Testis (tissue), 3 donors: ENCODE measurements around the gene APH1B. TPM values are rescaled to one million over a fixed set of nuclear protein-coding genes. Genes with fewer than 3 reads are reported as not detected.

ENCODE experiments used
- DNase-seq: peaks from one replicate; pipeline ENCODE4 v3.0.0-alpha.2; 2019
- H3K27ac ChIP-seq, 2 donors: fragments of 200-600 bp; sonication (generic); one replicate each; pipeline ENCODE4 v1.5.1; 2019
- H3K27me3 ChIP-seq: fragments of 200-600 bp; sonication (generic); one replicate; pipeline ENCODE4 v1.5.1; 2019
- H3K36me3 ChIP-seq: fragments of 200-600 bp; sonication (generic); one replicate; pipeline ENCODE4 v1.5.1; 2017; ENCODE audit warnings: low read depth; ENCODE audit errors: missing control alignments
- H3K4me1 ChIP-seq: fragments of 200-600 bp; sonication (generic); one replicate; pipeline ENCODE4 v1.5.1; 2019
- H3K4me3 ChIP-seq, 2 donors: fragments of 200-600 bp; sonication (generic); one replicate each; pipeline ENCODE4 v1.5.1; 2017 to 2019
- H3K9me3 ChIP-seq: fragments of 200-600 bp; sonication (generic); one replicate; pipeline ENCODE4 v1.5.1; 2017
- POLR2A ChIP-seq: fragments of 450-650 bp; IDR thresholded peaks from one replicate; pipeline ENCODE4 v1.6.1; 2017; ENCODE audit warnings: antibody characterized with exemption, mild to moderate bottlenecking, moderate library complexity
- WGBS, 2 donors: methylation state at CpG; one replicate each; pipeline ENCODE4 v1.1.5; 2018; 5-methylcytosine and 5-hydroxymethylcytosine counted together
- intact Hi-C: fragments of 100-400 bp; cut with DNase I; formaldehyde crosslinking; loops from one replicate; pipeline ENCODE4 v1.15.1; 2023; ENCODE audit warnings: low total_unique reads
- polyA plus RNA-seq: library from polyadenylated mRNA; stranded (reverse); fragments of 350-450 nt; fragmentation: Illumina TruSeq; extraction: RNeasy Lipid Tissue Mini Kit (QIAGEN cat#74804); gene quantifications from one replicate; pipeline ENCODE4 v1.2.3, GENCODE V29; 2014; ENCODE audit warnings: low read depth, low replicate concordance; ENCODE audit not compliant: insufficient read depth
- total RNA-seq, 2 donors: library from RNA; depleted of rRNA; stranded (reverse); fragments of >200 nt; gene quantifications; one replicate each; pipeline ENCODE4 v1.2.3, GENCODE V29; 2016
- TF ChIP-seq, protein P1 (sequence below), 3 experiments: fragments of 450-650 bp in 2 of 3; fragments of 200-600 bp in 1 of 3; sonication (generic) in 1 of 3; IDR thresholded peaks; one replicate each; pipeline ENCODE4 v1.5.1; 2016 to 2019; ENCODE audit warnings: antibody characterized with exemption in 3 of 3, mild to moderate bottlenecking in 2 of 3, moderate library complexity in 1 of 3

Gene APH1B
- total and polyA plus RNA-seq, 3 donors from 2014 or later, result 53.6 to 471 (median 69.7) TPM

DNA sequence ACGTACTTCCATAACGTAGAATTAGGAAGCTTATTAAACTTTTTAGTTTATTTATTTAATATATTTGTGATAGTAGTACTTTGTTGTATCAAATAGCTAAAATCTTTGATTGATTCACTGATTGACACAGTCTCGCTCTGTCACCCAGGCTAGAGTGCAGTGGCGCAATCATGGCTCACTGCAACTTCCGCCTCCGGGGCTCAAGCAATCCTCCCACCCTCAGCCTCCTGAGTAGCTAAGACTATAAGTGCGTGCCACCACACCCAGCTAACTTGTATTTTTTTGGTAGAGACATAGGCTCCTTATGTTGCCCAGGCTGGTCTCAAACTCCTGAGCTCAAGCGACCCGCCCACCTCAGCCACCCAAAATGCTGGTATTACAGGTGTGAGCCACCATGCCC lies 5.7 kb downstream of the APH1B start:
- WGBS, 2 donors, result 85 to 86% methylated on average over 9 of the region's 9 CpGs

DNA sequence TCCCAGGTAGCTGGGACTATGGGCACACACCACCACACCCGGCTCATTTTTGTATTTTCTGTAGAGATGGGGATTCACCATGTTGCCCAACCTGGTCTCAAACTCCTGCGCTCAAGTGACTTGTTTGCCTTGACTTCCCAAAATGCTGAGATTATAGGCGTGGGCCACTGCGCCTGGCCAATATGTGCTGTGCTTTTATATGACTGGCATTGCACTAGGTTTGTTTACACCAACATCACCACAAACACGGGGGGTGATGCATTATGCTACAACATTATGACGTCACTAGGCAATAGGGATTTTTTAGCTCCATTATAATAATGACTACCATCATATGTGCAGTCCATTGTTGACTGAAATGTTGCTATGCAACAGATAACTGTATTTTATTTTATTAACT lies 6.9 kb downstream of the APH1B start:
- H3K4me3 ChIP-seq, result no peak overlapping the region
- no peak overlapping the region for H3K27ac ChIP-seq
- no peak for DNase-seq
- WGBS, 2 donors, result 96 to 97% methylated on average over 6 of the region's 6 CpGs
- intact Hi-C loops, result no loop called here
- no peaks in the 10 kb centered on the region for H3K36me3 ChIP-seq
- no peaks in the 10 kb centered on the region for H3K4me1 ChIP-seq
- H3K9me3 ChIP-seq, result no peaks in the 10 kb centered on the region
- no peak for TF ChIP-seq POLR2A
- TF ChIP-seq, protein P1, sequence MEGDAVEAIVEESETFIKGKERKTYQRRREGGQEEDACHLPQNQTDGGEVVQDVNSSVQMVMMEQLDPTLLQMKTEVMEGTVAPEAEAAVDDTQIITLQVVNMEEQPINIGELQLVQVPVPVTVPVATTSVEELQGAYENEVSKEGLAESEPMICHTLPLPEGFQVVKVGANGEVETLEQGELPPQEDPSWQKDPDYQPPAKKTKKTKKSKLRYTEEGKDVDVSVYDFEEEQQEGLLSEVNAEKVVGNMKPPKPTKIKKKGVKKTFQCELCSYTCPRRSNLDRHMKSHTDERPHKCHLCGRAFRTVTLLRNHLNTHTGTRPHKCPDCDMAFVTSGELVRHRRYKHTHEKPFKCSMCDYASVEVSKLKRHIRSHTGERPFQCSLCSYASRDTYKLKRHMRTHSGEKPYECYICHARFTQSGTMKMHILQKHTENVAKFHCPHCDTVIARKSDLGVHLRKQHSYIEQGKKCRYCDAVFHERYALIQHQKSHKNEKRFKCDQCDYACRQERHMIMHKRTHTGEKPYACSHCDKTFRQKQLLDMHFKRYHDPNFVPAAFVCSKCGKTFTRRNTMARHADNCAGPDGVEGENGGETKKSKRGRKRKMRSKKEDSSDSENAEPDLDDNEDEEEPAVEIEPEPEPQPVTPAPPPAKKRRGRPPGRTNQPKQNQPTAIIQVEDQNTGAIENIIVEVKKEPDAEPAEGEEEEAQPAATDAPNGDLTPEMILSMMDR (IDR thresholded peaks at IDR 0.05), result no peak
- H3K27me3 ChIP-seq, result no peaks in the 10 kb centered on the region

More for the DNA sequence above, 5.7 kb downstream of the APH1B start:
- intact Hi-C loops, result no loop called here
- no peaks in the 10 kb centered on the region for H3K9me3 ChIP-seq
- DNase-seq, result no peak
- TF ChIP-seq, protein P1 (IDR thresholded peaks at IDR 0.05), result no peak
- no peak for TF ChIP-seq POLR2A
- no peak overlapping the region for H3K4me3 ChIP-seq
- H3K27me3 ChIP-seq, result no peaks in the 10 kb centered on the region
- no peaks in the 10 kb centered on the region for H3K4me1 ChIP-seq
- H3K36me3 ChIP-seq, result no peaks in the 10 kb centered on the region
- H3K27ac ChIP-seq, result no peak overlapping the region

DNA sequence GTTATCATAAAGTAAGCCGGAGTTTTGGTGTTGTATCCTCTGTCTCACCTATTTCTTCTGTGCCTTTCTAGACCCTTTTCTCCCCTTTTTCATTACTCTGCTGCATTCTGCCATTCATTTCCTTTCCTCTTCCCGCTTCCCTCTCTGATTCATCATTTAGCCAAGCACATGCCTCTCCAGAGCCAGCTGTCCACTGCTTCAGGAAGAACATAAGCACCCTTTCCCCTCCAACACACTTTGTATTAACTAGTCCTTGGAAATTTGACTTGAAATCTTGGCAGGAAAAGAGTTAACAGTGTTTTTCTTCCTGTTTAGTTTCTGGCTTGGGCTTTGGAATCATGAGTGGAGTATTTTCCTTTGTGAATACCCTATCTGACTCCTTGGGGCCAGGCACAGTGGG lies 9.7 kb downstream of the APH1B start:
- peaks cover 6% of the 10 kb centered on the region for H3K4me1 ChIP-seq

DNA sequence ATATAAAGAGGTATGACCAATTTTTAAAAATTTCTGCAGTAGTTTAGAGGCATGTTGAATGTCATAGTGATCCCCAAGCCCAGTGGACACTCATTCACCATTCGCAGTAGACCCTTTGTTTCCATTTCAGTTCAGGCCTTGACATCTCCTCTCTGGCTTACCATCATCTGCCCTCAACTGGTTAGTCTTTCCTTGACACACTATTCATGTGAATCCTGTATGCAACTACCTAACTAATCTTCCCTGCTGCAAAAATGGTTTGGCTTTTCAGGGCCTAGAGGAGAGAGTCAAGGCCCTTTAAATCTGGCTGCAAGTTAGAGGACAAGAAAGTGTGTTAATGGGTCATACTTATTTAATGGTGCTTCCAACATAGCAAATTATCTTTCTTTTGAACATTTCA lies 10.9 kb downstream of the APH1B start:
- Histone ChIP-seq H3K4me1 (peaks cover 10% of the 10 kb centered on the region), H3K27ac (no peak overlapping the region), H3K27me3 (no peaks in the 10 kb centered on the region), H3K9me3 (no peaks in the 10 kb centered on the region), H3K36me3 (no peaks in the 10 kb centered on the region), H3K4me3 (no peak overlapping the region)
- intact Hi-C loops, result no loop called here
- DNase-seq, result no peak
- WGBS, 2 donors, result 66 to 74% methylated on average over 1 of the region's 1 CpG
- TF ChIP-seq, protein P1 (IDR thresholded peaks at IDR 0.05), result no peak
- no peak for TF ChIP-seq POLR2A

More for the DNA sequence above, 9.7 kb downstream of the APH1B start:
- H3K27me3 ChIP-seq, result no peaks in the 10 kb centered on the region
- 87 to 89% methylated on average over 2 of the region's 2 CpGs for WGBS, 2 donors
- H3K4me3 ChIP-seq, result no peak overlapping the region
- H3K9me3 ChIP-seq, result no peaks in the 10 kb centered on the region
- TF ChIP-seq POLR2A, result no peak
- TF ChIP-seq, protein P1 (IDR thresholded peaks at IDR 0.05), result no peak
- H3K36me3 ChIP-seq, result no peaks in the 10 kb centered on the region
- no peak overlapping the region for H3K27ac ChIP-seq
- no peak for DNase-seq
- intact Hi-C loops, result no loop called here

DNA sequence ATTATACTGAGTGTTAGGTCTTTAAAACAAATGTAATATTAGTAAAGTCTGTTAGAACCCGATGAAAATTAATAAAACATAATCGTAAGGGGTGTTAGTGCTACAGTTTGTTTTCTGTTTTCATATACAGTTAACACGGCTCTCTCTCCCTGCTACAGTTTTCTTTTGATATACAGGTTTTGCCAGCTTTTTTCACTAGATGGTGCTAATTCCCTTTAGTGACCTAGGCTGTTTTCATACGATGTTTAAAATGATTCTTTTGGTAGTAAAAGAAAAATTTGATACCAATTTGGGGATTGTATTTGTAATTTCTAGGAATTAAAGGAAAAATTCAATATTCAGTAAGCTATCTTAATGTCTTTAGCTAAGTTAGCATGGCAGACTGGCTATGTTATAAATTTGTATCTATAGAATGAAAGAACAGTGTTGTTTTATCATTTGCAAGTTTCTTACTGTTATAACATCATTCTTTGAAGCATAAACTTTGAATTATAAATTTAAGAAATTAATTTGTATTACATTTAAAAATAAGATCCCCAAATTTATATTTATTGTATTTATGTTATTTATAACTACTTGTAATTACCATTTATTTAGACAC lies 11.5 kb downstream of the APH1B start:
- Histone ChIP-seq H3K4me1 (peaks cover 10% of the 10 kb centered on the region), H3K27me3 (no peaks in the 10 kb centered on the region), H3K4me3 (no peak overlapping the region), H3K27ac (no peak overlapping the region), H3K9me3 (no peaks in the 10 kb centered on the region), H3K36me3 (no peaks in the 10 kb centered on the region)
- TF ChIP-seq POLR2A, result no peak
- TF ChIP-seq, protein P1 (IDR thresholded peaks at IDR 0.05), result peak; percentile 24 to 50 (median 42)
- DNase-seq, result no peak
- intact Hi-C loops, result no loop called here
- WGBS, 2 donors, result 21 to 30% methylated on average over 4 of the region's 4 CpGs
